CD14-positive monocyte (primary cell): Measurements from ENCODE around the gene HSH2D. TPM values are rescaled to one million over a fixed set of nuclear protein-coding genes. Genes with fewer than 3 reads are reported as not detected.
A peak's percentile ranks its signal among the peaks of the same experiment; 100 is the strongest.

Experiments
- DNase-seq, 3 donors: peaks; one replicate each; pipeline ENCODE4 v3.0.0-alpha.2; 2011 to 2022
- H2AFZ ChIP-seq: 2 replicates; pipeline ENCODE4 v1.6.0; 2012; ENCODE audit warnings: mild to moderate bottlenecking, low read depth, low read length, inconsistent platforms; ENCODE audit not compliant: insufficient read depth, poor library complexity, severe bottlenecking
- H3K27ac ChIP-seq, 2 donors: 1 replicate in 1 of 2; 2 replicates in 1 of 2; pipeline ENCODE4 v1.5.1; 2012 to 2013; ENCODE audit warnings: low read length in 2 of 2, control low read depth in 1 of 2, inconsistent platforms in 1 of 2, low read depth in 1 of 2, mild to moderate bottlenecking in 1 of 2
- H3K27me3 ChIP-seq, 2 donors: one replicate each; pipeline versions ENCODE4 v1.6.0 to v1.6.1; 2011 to 2013; ENCODE audit warnings: low read length in 2 of 2; ENCODE audit not compliant: control insufficient read depth in 2 of 2, insufficient read depth in 2 of 2
- H3K36me3 ChIP-seq, 2 donors: replicated peaks in 1 of 2; 1 replicate in 1 of 2; 2 replicates in 1 of 2; pipeline versions ENCODE4 v1.5.1 to v1.6.1; 2012 to 2013; ENCODE audit warnings: low read length in 2 of 2, control low read depth in 1 of 2, inconsistent platforms in 1 of 2, mild to moderate bottlenecking in 1 of 2; ENCODE audit not compliant: insufficient read depth in 2 of 2, control insufficient read depth in 1 of 2
- H3K4me1 ChIP-seq, 2 donors: 1 replicate in 1 of 2; 2 replicates in 1 of 2; pipeline versions ENCODE4 v1.5.1 to v1.6.1; 2012 to 2013; ENCODE audit warnings: low read length in 2 of 2, control low read depth in 1 of 2, inconsistent platforms in 1 of 2, mild to moderate bottlenecking in 1 of 2, moderate library complexity in 1 of 2; ENCODE audit not compliant: insufficient read depth in 2 of 2, control insufficient read depth in 1 of 2
- H3K4me2 ChIP-seq: replicated peaks from 2 replicates; pipeline ENCODE3; 2012; ENCODE audit warnings: low read length, moderate library complexity, mild to moderate bottlenecking; ENCODE audit not compliant: poor library complexity, severe bottlenecking; ENCODE audit errors: extremely low read depth
- H3K4me3 ChIP-seq, 3 experiments: fragments of 200-600 bp in 1 of 3; sonication (generic) in 1 of 3; replicated peaks in 1 of 3; 1 replicate in 2 of 3; 2 replicates in 1 of 3; pipeline ENCODE4 v1.5.1; 2011 to 2013; ENCODE audit warnings: low read length in 3 of 3, mild to moderate bottlenecking in 3 of 3, control low read depth in 2 of 3, low read depth in 2 of 3, inconsistent platforms in 1 of 3, moderate library complexity in 1 of 3
- H3K79me2 ChIP-seq: 2 replicates; pipeline ENCODE4 v1.6.0; 2012; ENCODE audit warnings: mild to moderate bottlenecking, control low read depth, inconsistent platforms, low read length, moderate library complexity; ENCODE audit not compliant: insufficient read depth
- H3K9ac ChIP-seq: 2 replicates; pipeline ENCODE4 v1.6.0; 2017; ENCODE audit warnings: low read length, mild to moderate bottlenecking; ENCODE audit not compliant: insufficient read depth, poor library complexity, severe bottlenecking
- H3K9me3 ChIP-seq, 2 donors: replicated peaks in 1 of 2; 1 replicate in 1 of 2; 2 replicates in 1 of 2; pipeline versions ENCODE4 v1.5.1 to v1.6.1; 2012 to 2013; ENCODE audit warnings: low read length in 2 of 2, control low read depth in 1 of 2; ENCODE audit not compliant: control insufficient read depth in 1 of 2, insufficient read depth in 1 of 2
- H4K20me1 ChIP-seq: 2 replicates; pipeline ENCODE4 v1.6.0; 2012; ENCODE audit warnings: mild to moderate bottlenecking, low read length, control low read depth, moderate library complexity; ENCODE audit not compliant: insufficient read depth
- H3K27ac Mint-ChIP-seq, 7 donors: one replicate each; pipeline ENCODE4 v1.8.0; 2020; ENCODE audit warnings: mild to moderate bottlenecking in 7 of 7, mixed read lengths in 7 of 7, moderate library complexity in 6 of 7, inconsistent platforms in 2 of 7
- H3K27me3 Mint-ChIP-seq, 3 donors: one replicate each; pipeline ENCODE4 v1.8.0; 2021 to 2022; ENCODE audit warnings: low read depth in 3 of 3, mild to moderate bottlenecking in 3 of 3, mixed read lengths in 3 of 3, moderate library complexity in 3 of 3, inconsistent platforms in 1 of 3
- H3K36me3 Mint-ChIP-seq, 2 donors: one replicate each; pipeline ENCODE4 v1.8.0; 2020; ENCODE audit warnings: mixed read lengths in 2 of 2, inconsistent platforms in 1 of 2, mild to moderate bottlenecking in 1 of 2
- H3K4me1 Mint-ChIP-seq: one replicate; pipeline ENCODE4 v1.8.0; 2020; ENCODE audit warnings: mild to moderate bottlenecking, mixed read lengths
- H3K4me3 Mint-ChIP-seq, 2 donors: one replicate each; pipeline ENCODE4 v1.8.0; 2020; ENCODE audit warnings: mild to moderate bottlenecking in 2 of 2, mixed read lengths in 2 of 2, moderate library complexity in 1 of 2
- H3K9me3 Mint-ChIP-seq, 7 donors: one replicate each; pipeline ENCODE4 v1.8.0; 2020 to 2022; ENCODE audit warnings: mixed read lengths in 7 of 7, mild to moderate bottlenecking in 6 of 7, moderate library complexity in 6 of 7, inconsistent platforms in 2 of 7
- WGBS: methylation state at CpG from one replicate; pipeline ENCODE4 v1.1.5; 2013; ENCODE audit warnings: missing lambda C conversion rate; ENCODE audit not compliant: insufficient coverage; 5-methylcytosine and 5-hydroxymethylcytosine counted together
- intact Hi-C, 2 donors: fragments of 100-400 bp; cut with micrococcal nuclease; formaldehyde crosslinking; loops; one replicate each; pipeline versions ENCODE4 v1.15.0 to v1.15.1; 2023
- polyA plus RNA-seq, 3 donors: library from polyadenylated mRNA; depleted of rRNA in 1 of 3; unstranded in 2 of 3; stranded (reverse) in 1 of 3; fragments of 300-500 nt in 2 of 3; fragments of >200 nt in 1 of 3; fragmentation: Illumina TruSeq in 2 of 3; gene quantifications; 1 replicate in 2 of 3; 2 replicates in 1 of 3; pipeline ENCODE4 v1.2.3, GENCODE V29; 2012 to 2021
- TF ChIP-seq, protein P1 (sequence below): fragments of 200-600 bp; IDR thresholded peaks from one replicate; pipeline ENCODE4 v1.8.0; 2022; ENCODE audit warnings: antibody characterized with exemption, mild to moderate bottlenecking

Gene HSH2D
- polyA plus RNA-seq, 3 donors: 13.8 to 106 (median 16.7) TPM

DNA sequence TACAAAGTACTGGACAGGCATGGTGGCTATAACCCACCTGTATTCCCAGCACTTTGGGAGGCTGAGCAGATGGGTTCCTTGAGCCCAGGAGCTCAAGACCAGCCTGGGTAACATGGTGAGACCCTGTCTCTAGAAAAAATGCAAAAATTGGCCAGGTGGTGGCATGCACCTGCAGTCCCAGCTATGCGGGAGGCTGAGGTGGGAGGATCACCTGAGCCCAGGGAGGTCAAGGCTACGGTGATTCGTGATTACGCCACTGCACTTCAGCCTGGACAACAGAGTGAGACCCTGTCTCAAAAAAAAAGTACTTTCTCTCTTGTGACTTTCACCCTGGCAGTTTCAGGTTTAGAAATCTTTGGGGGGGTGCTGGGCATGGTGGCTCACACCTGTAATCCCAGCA, 43.0 kb upstream of the HSH2D start:
- no peak overlapping the region for H3K4me3 Mint-ChIP-seq
- WGBS: 91% methylated on average over 4 of the region's 4 CpGs
- Histone ChIP-seq H3K4me1 (peaks cover 11 to 19% of the 10 kb centered on the region in 2 donors), H3K36me3 (peaks cover 65 to 83% of the 10 kb centered on the region in 2 donors), H3K79me2 (peaks cover 10% of the 10 kb centered on the region), H3K4me2 (no peak overlapping the region), H3K4me3 (no peak overlapping the region), H3K27ac (no peak overlapping the region), H3K9ac (no peak overlapping the region), H2AFZ (no peak overlapping the region), H3K9me3 (no peaks in the 10 kb centered on the region), H4K20me1 (peaks cover 21% of the 10 kb centered on the region), H3K27me3 (no peaks in the 10 kb centered on the region)
- peak overlapping the region in 1 of 7 donors; percentile 46 for H3K27ac Mint-ChIP-seq
- peaks cover 16% of the 10 kb centered on the region for H3K4me1 Mint-ChIP-seq
- H3K27me3 Mint-ChIP-seq: no peaks in the 10 kb centered on the region
- intact Hi-C loops: no loop called here
- TF ChIP-seq, protein P1, sequence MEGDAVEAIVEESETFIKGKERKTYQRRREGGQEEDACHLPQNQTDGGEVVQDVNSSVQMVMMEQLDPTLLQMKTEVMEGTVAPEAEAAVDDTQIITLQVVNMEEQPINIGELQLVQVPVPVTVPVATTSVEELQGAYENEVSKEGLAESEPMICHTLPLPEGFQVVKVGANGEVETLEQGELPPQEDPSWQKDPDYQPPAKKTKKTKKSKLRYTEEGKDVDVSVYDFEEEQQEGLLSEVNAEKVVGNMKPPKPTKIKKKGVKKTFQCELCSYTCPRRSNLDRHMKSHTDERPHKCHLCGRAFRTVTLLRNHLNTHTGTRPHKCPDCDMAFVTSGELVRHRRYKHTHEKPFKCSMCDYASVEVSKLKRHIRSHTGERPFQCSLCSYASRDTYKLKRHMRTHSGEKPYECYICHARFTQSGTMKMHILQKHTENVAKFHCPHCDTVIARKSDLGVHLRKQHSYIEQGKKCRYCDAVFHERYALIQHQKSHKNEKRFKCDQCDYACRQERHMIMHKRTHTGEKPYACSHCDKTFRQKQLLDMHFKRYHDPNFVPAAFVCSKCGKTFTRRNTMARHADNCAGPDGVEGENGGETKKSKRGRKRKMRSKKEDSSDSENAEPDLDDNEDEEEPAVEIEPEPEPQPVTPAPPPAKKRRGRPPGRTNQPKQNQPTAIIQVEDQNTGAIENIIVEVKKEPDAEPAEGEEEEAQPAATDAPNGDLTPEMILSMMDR: no peak
- DNase-seq: no peak
- H3K9me3 Mint-ChIP-seq: peaks cover 0 to 3% (median 0%) of the 10 kb centered on the region in 7 donors
- peaks cover 62 to 81% of the 10 kb centered on the region in 2 donors for H3K36me3 Mint-ChIP-seq

DNA sequence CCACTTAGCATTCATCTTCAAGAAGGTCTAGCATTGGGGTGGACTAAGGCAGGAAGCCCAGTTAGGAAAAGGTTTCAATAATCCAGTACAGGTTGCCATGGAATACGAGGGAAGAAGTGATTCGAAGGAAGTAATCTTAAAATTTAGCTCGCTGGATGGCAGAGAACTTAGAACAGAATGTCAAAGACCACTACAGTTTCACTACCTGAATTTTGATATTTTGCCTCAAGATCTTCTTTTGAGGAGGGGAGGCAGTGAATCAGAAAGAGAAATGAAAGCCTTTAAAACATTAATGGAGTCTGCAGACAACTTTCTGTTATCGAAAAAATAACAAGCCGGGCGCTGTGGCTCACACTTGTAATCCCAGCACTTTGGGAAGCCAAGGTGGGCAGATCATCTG, 38.8 kb upstream of the HSH2D start:
- Histone ChIP-seq H3K27me3 (no peaks in the 10 kb centered on the region), H4K20me1 (no peaks in the 10 kb centered on the region), H3K4me1 (peaks cover 18 to 26% of the 10 kb centered on the region in 2 donors), H3K27ac (peak overlapping the region; percentile 41 to 52), H3K79me2 (peaks cover 4% of the 10 kb centered on the region), H3K9me3 (no peaks in the 10 kb centered on the region), H3K36me3 (peaks cover 37 to 43% of the 10 kb centered on the region in 2 donors), H3K9ac (no peak overlapping the region), H2AFZ (no peak overlapping the region), H3K4me2 (no peak overlapping the region), H3K4me3 (no peak overlapping the region)
- intact Hi-C loops: loop anchor here in 1 of 2 donors (2.0 kb wide), 1 partner anchor 16 kb away; no protein-coding TSS in a partner anchor
- Mint-ChIP-seq H3K36me3 (peaks cover 29 to 48% of the 10 kb centered on the region in 2 donors), H3K4me3 (no peak overlapping the region), H3K4me1 (peaks cover 21% of the 10 kb centered on the region), H3K9me3 (peaks cover 0 to 3% (median 0%) of the 10 kb centered on the region in 7 donors), H3K27me3 (peaks cover 0 to 2% (median 0%) of the 10 kb centered on the region in 3 donors), H3K27ac (peak overlapping the region; percentile 73 to 93 (median 85))
- 26% methylated on average over 3 of the region's 6 CpGs for whole genome bisulfite sequencing
- DNase-seq: peak in 2 of 3 donors; percentile 29 to 32
- TF ChIP-seq, protein P1: no peak
